NCI-H1417 treated with DMSO at 0.1 percent for 48 hours (cell line): ENCODE results near the gene RGS7.
"Not testable (repeated sequence)": the region's sequence is repeated elsewhere in the genome, so short reads cannot be mapped to it uniquely, and the experiment has no call there.

Experiments used
- DNase-seq: peaks from one replicate; lab custom pipeline; 2025; lab: John Stamatoyannopoulos, UW

The RGS7 gene

GRCh38 chr1:241212628-241213027 lies 144.4 kb downstream of the RGS7 start:
- DNase-seq = no peak

GRCh38 chr1:241208910-241209379 lies 148.1 kb downstream of the RGS7 start:
- DNase-seq = no peak

GRCh38 chr1:241203817-241204216 lies 153.2 kb downstream of the RGS7 start:
- no peak for DNase-seq

- DNase-seq = no peak
Observed at GRCh38 chr1:241202401-241202800, 154.6 kb downstream of the RGS7 start.

GRCh38 chr1:241186716-241187115 lies 170.3 kb downstream of the RGS7 start:
- no peak for DNase-seq

- no peak for DNase-seq
Observed at GRCh38 chr1:241181971-241182370, 175.0 kb downstream of the RGS7 start.

- DNase-seq = no peak
Observed at GRCh38 chr1:241181471-241181870, 175.5 kb downstream of the RGS7 start.

GRCh38 chr1:241180569-241180968 lies 176.4 kb downstream of the RGS7 start:
- DNase-seq = no peak

- DNase-seq = no peak
Observed at GRCh38 chr1:241177660-241178059, 179.3 kb downstream of the RGS7 start.

GRCh38 chr1:241172486-241172885 lies 184.5 kb downstream of the RGS7 start:
- no peak for DNase-seq

- no peak for DNase-seq
Observed at GRCh38 chr1:241171991-241172390, 185.0 kb downstream of the RGS7 start.

- DNase-seq = no peak
Observed at GRCh38 chr1:241167121-241167630, 189.8 kb downstream of the RGS7 start.

GRCh38 chr1:241166625-241167024 lies 190.4 kb downstream of the RGS7 start:
- DNase-seq = no peak

- DNase-seq = not testable (repeated sequence)
Observed at GRCh38 chr1:241165256-241165655, 191.7 kb downstream of the RGS7 start.

- no peak for DNase-seq
Observed at GRCh38 chr1:241163363-241163762, 193.6 kb downstream of the RGS7 start.

GRCh38 chr1:241161188-241161689 lies 195.8 kb downstream of the RGS7 start:
- no peak for DNase-seq

- no peak for DNase-seq
Observed at GRCh38 chr1:241157435-241157834, 199.6 kb downstream of the RGS7 start.

- no peak for DNase-seq
Observed at GRCh38 chr1:241156231-241156965, 200.6 kb downstream of the RGS7 start.

GRCh38 chr1:241145881-241146280 lies 211.1 kb downstream of the RGS7 start:
- no peak for DNase-seq

GRCh38 chr1:241143765-241144442 lies 213.1 kb downstream of the RGS7 start:
- DNase-seq = no peak

- DNase-seq = no peak
Observed at GRCh38 chr1:241142493-241142892, 214.5 kb downstream of the RGS7 start.

GRCh38 chr1:241141646-241142045 lies 215.4 kb downstream of the RGS7 start:
- DNase-seq = not testable (repeated sequence)

- no peak for DNase-seq
Observed at GRCh38 chr1:241140670-241141069, 216.3 kb downstream of the RGS7 start.
